Tibial nerve (tissue), 4 donors: Measurements from ENCODE around the gene LARP4B.

Experiments
- CTCF ChIP-seq, 5 experiments: fragments of 200-600 bp in 3 of 5; fragments of 450-650 bp in 2 of 5; sonication (generic) in 3 of 5; IDR thresholded peaks; one replicate each; pipeline ENCODE4 v1.5.1; 2016 to 2019; ENCODE audit warnings: antibody characterized with exemption in 5 of 5, mild to moderate bottlenecking in 3 of 5, moderate library complexity in 2 of 5
- EP300 ChIP-seq, 2 donors: sonication (generic); formaldehyde crosslinking; IDR thresholded peaks; one replicate each; pipeline ENCODE4 v1.6.1; 2017; ENCODE audit warnings: antibody characterized with exemption in 2 of 2, mild to moderate bottlenecking in 1 of 2
- POLR2A ChIP-seq, 2 donors: fragments of 450-650 bp; IDR thresholded peaks; one replicate each; pipeline ENCODE4 v1.6.1; 2017; ENCODE audit warnings: antibody characterized with exemption in 2 of 2, mild to moderate bottlenecking in 2 of 2, moderate library complexity in 2 of 2

DNA sequence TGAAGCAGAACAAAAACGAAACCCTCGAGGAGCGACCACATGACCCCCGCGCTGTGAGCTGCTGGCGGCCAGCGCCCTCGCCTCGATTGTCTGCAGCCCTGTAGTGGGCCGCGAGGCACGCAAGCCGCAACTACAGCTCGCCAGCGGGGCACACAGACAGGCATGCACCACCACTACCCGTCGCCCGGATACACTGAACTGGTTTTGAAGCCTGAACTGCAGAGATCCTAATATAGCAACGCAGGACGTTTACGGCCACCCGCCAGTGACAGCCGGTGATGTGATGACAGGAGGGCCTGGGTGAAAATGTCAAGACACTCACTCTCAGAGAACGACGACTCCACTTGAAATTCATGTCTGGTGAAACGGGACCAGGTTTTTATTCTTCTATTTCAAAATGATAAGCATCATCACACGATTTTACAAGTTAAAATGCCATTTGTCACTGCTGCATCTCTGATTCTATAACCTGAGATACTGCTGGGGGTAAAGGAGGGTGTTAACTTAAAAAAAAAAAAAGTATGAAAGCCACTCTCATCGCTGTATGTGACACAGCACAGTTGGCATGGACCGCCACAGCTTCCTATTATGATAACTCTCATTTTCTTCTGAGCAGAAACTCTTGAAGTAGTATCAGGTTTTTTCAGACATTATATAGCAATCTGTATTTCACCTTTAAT is 121.7 kb downstream of the LARP4B start:
- TF ChIP-seq CTCF (IDR thresholded peaks at IDR 0.05) (no peak), POLR2A (IDR thresholded peaks at IDR 0.05) (no peak), EP300 (IDR thresholded peaks at IDR 0.05) (no peak)
